HepG2 (cell line): ENCODE measurements around the gene INAFM1. TPM values are rescaled to one million over a fixed set of nuclear protein-coding genes. Genes with fewer than 3 reads are reported as not detected.

ENCODE experiments used
- ASH2L ChIP-seq: fragments of 300-600, 200-600 bp; sonication (generic); IDR thresholded peaks from 2 replicates; pipeline ENCODE4 v1.7.0; 2017; ENCODE audit warnings: low read depth, mild to moderate bottlenecking, moderate library complexity, mixed read lengths, low read length; ENCODE audit not compliant: insufficient read length
- CBFB ChIP-seq: sonication (generic); formaldehyde crosslinking; IDR thresholded peaks from 2 replicates; pipeline ENCODE4 v1.4.0; 2020; ENCODE audit warnings: missing genetic modification reagents
- CREBL2 ChIP-seq: sonication (generic); formaldehyde crosslinking; IDR thresholded peaks from 2 replicates; pipeline ENCODE4 v1.8.1; 2023; ENCODE audit warnings: missing genetic modification reagents, mild to moderate bottlenecking, borderline replicate concordance
- JUNB ChIP-seq: sonication (generic); formaldehyde crosslinking; IDR thresholded peaks from 2 replicates; pipeline ENCODE4 v1.8.0; 2022; ENCODE audit warnings: missing genetic modification reagents, mild to moderate bottlenecking, borderline replicate concordance
- MED8 ChIP-seq: sonication (generic); formaldehyde crosslinking; IDR thresholded peaks from 2 replicates; pipeline ENCODE4 v1.8.1; 2023; ENCODE audit warnings: mild to moderate bottlenecking, missing genetic modification reagents; ENCODE audit not compliant: insufficient replicate concordance
- MEIS2 ChIP-seq: sonication (generic); formaldehyde crosslinking; IDR thresholded peaks from 2 replicates; pipeline ENCODE4 v1.9.0; 2021; ENCODE audit warnings: mild to moderate bottlenecking, missing genetic modification reagents
- MNT ChIP-seq: fragments of 450-650 bp; IDR thresholded peaks from 2 replicates; pipeline ENCODE4 v1.6.1; 2016
- NCOA1 ChIP-seq: sonication (generic); formaldehyde crosslinking; IDR thresholded peaks from 2 replicates; pipeline ENCODE4 v1.9.0; 2021; ENCODE audit warnings: missing genetic modification reagents
- ONECUT2 ChIP-seq: sonication (generic); formaldehyde crosslinking; IDR thresholded peaks from 2 replicates; pipeline ENCODE4 v1.4.0; 2020; ENCODE audit warnings: missing genetic modification reagents
- PRDM10 ChIP-seq: sonication (generic); formaldehyde crosslinking; IDR thresholded peaks from 2 replicates; pipeline ENCODE4 v1.4.0; 2020; ENCODE audit warnings: low read depth, missing genetic modification reagents
- XRCC5 ChIP-seq: fragments of 200-400 bp; formaldehyde crosslinking; optimal IDR thresholded peaks from 2 replicates; pipeline ENCODE3; 2017; ENCODE audit warnings: mild to moderate bottlenecking, low read length
- ZBTB46 ChIP-seq: sonication (generic); formaldehyde crosslinking; IDR thresholded peaks from 2 replicates; pipeline ENCODE4 v1.4.0; 2020; ENCODE audit warnings: mild to moderate bottlenecking, missing genetic modification reagents, borderline replicate concordance
- ZNF101 ChIP-seq: sonication (generic); formaldehyde crosslinking; IDR thresholded peaks from 2 replicates; pipeline ENCODE4 v1.4.0; 2020; ENCODE audit warnings: mild to moderate bottlenecking, low read depth, missing genetic modification reagents, borderline replicate concordance
- ZNF138 ChIP-seq: sonication (generic); formaldehyde crosslinking; IDR thresholded peaks from 2 replicates; pipeline ENCODE4 v1.5.0; 2020; ENCODE audit warnings: mild to moderate bottlenecking, low read depth, missing genetic modification reagents
- ZNF3 ChIP-seq: IDR thresholded peaks from 2 replicates; pipeline ENCODE4 v1.7.0; 2017; ENCODE audit warnings: inconsistent platforms
- polyA plus RNA-seq, 8 experiments: library from polyadenylated mRNA; depleted of rRNA in 3 of 8; stranded (reverse) in 7 of 8; unstranded in 1 of 8; fragments of >200 nt; fragmentation: Illumina TruSeq in 4 of 8; extraction: Trizol in 4 of 8; gene quantifications; 2 replicates each; pipeline versions ENCODE4 v1.2.1 to v1.2.3, GENCODE V29; 2011 to 2016; ENCODE audit warnings: low read depth in 4 of 8, missing spikeins in 1 of 8, mixed read lengths in 1 of 8; ENCODE audit not compliant: insufficient read depth in 1 of 8
- total RNA-seq, 5 experiments: library from RNA; depleted of rRNA; stranded (reverse); fragments of >200 nt; fragmentation: Illumina TruSeq; extraction: Trizol; gene quantifications; 2 replicates each; pipeline ENCODE4 v1.2.3, GENCODE V29; 2016; ENCODE audit warnings: low read depth in 1 of 5
- TF ChIP-seq, protein P1 (sequence below): sonication (generic); formaldehyde crosslinking; IDR thresholded peaks from 2 replicates; pipeline ENCODE4 v1.5.1; 2020; ENCODE audit warnings: mild to moderate bottlenecking, missing genetic modification reagents, borderline replicate concordance
- TF ChIP-seq, protein P2 (sequence below): sonication (generic); formaldehyde crosslinking; IDR thresholded peaks from 2 replicates; pipeline ENCODE4 v1.5.0; 2020; ENCODE audit warnings: mild to moderate bottlenecking, missing genetic modification reagents

INAFM1 gene
- total and polyA plus RNA-seq, 2 of the 13 experiments (the other 11 are each of a cell fraction or from before 2014, with no cell fraction given) = 0.88 to 1.9 TPM

GRCh38 chr19:47231215-47232054 lies 43.2 kb upstream of the INAFM1 start (continued):
- TF ChIP-seq PRDM10 (CRISPR knock-in tag) = no peak; the same call in 1 of the 2 replicates
- 0 out of 2 replicates have a peak, but pooled peaks have one; percentile 31 for TF ChIP-seq MEIS2 (CRISPR knock-in tag)
- TF ChIP-seq ZNF101 (CRISPR knock-in tag) = no peak
- TF ChIP-seq NCOA1 = no peak
- TF ChIP-seq JUNB (CRISPR knock-in tag) = peak; percentile 65
- TF ChIP-seq ZBTB46 = no peak
- TF ChIP-seq, protein P1, sequence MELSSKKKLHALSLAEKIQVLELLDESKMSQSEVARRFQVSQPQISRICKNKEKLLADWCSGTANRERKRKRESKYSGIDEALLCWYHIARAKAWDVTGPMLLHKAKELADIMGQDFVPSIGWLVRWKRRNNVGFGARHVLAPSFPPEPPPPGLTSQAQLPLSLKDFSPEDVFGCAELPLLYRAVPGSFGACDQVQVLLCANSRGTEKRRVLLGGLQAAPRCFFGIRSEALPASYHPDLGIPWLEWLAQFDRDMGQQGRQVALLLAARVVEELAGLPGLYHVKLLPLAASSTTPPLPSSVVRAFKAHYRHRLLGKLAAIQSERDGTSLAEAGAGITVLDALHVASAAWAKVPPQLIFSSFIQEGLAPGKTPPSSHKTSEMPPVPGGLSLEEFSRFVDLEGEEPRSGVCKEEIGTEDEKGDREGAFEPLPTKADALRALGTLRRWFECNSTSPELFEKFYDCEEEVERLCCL (CRISPR knock-in tag) = no peak
- TF ChIP-seq, protein P2, sequence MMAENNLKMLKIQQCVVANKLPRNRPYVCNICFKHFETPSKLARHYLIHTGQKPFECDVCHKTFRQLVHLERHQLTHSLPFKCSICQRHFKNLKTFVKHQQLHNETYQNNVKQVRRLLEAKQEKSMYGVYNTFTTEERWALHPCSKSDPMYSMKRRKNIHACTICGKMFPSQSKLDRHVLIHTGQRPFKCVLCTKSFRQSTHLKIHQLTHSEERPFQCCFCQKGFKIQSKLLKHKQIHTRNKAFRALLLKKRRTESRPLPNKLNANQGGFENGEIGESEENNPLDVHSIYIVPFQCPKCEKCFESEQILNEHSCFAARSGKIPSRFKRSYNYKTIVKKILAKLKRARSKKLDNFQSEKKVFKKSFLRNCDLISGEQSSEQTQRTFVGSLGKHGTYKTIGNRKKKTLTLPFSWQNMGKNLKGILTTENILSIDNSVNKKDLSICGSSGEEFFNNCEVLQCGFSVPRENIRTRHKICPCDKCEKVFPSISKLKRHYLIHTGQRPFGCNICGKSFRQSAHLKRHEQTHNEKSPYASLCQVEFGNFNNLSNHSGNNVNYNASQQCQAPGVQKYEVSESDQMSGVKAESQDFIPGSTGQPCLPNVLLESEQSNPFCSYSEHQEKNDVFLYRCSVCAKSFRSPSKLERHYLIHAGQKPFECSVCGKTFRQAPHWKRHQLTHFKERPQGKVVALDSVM (CRISPR knock-in tag) = 0 out of 2 replicates have a peak, but pooled peaks have one; percentile 50
- TF ChIP-seq XRCC5 = peak; percentile 39
- 0 out of 2 replicates have a peak, but pooled peaks have one; percentile 17 for TF ChIP-seq ZNF138 (CRISPR knock-in tag)
- TF ChIP-seq ZNF3 = no peak; the same call in 1 of the 2 replicates
- peak; percentile 32; the same call in 1 of the 2 replicates for TF ChIP-seq ONECUT2
- TF ChIP-seq CBFB = peak; percentile 52
- peak; percentile 86; the same call in 1 of the 2 replicates for TF ChIP-seq CREBL2 (CRISPR knock-in tag)
- peak; percentile 76 for TF ChIP-seq MNT
- TF ChIP-seq ASH2L = peak; percentile 57
- TF ChIP-seq MED8 (CRISPR knock-in tag) = peak; percentile 88
